ENCODE measurements around the gene RANBP9. TPM values are rescaled to one million over a fixed set of nuclear protein-coding genes. Genes with fewer than 3 reads are reported as not detected.

Gene RANBP9
- total RNA-seq, 1 experiment from 2014 or later: 17.5 TPM

GRCh38 chr6:13680448-13680968, 31.1 kb downstream of the RANBP9 start:
- Histone ChIP-seq H3K9me2 (replicated peaks; ENCODE audit: insufficient read depth, low read length) (no peaks in the 10 kb centered on the region), H3K4me3 (ENCODE audit: low read length) (no peak overlapping the region), H3K27ac (ENCODE audit: low read length) (no peak overlapping the region), H3K9me3 (ENCODE audit: low read length) (no peaks in the 10 kb centered on the region), H2AFZ (ENCODE audit: low read length) (no peak overlapping the region), H3K4me2 (ENCODE audit: low read depth, low read length, poor library complexity, severe bottlenecking) (no peak overlapping the region), H3K79me2 (ENCODE audit: low read length) (peaks cover 52% of the 10 kb centered on the region), H3K36me3 (ENCODE audit: insufficient read depth, low read length) (no peaks in the 10 kb centered on the region), H3K9ac (ENCODE audit: low read length) (no peak overlapping the region), H3K27me3 (ENCODE audit: low read length) (no peaks in the 10 kb centered on the region), H4K20me1 (ENCODE audit: insufficient read depth, low read depth, low read length) (0 out of 2 replicates have a peak, but pooled peaks cover 7% of the 10 kb centered on the region), H3K4me1 (ENCODE audit: low read length) (0 out of 2 replicates have a peak, but pooled peaks cover 3% of the 10 kb centered on the region)
- DNase-seq: no peak

GRCh38 chr6:13679996-13680395, 31.6 kb downstream of the RANBP9 start:
- Histone ChIP-seq H3K27ac (ENCODE audit: low read length) (no peak overlapping the region), H2AFZ (ENCODE audit: low read length) (no peak overlapping the region), H3K9me2 (replicated peaks; ENCODE audit: insufficient read depth, low read length) (no peaks in the 10 kb centered on the region), H3K27me3 (ENCODE audit: low read length) (no peaks in the 10 kb centered on the region), H4K20me1 (ENCODE audit: insufficient read depth, low read depth, low read length) (peaks cover 11% of the 10 kb centered on the region), H3K9ac (ENCODE audit: low read length) (no peak overlapping the region), H3K4me1 (ENCODE audit: low read length) (0 out of 2 replicates have a peak, but pooled peaks cover 3% of the 10 kb centered on the region), H3K36me3 (ENCODE audit: insufficient read depth, low read length) (no peaks in the 10 kb centered on the region), H3K4me2 (ENCODE audit: low read depth, low read length, poor library complexity, severe bottlenecking) (no peak overlapping the region), H3K9me3 (ENCODE audit: low read length) (no peaks in the 10 kb centered on the region), H3K4me3 (ENCODE audit: low read length) (no peak overlapping the region), H3K79me2 (ENCODE audit: low read length) (peaks cover 54% of the 10 kb centered on the region)
- DNase-seq: no peak

- peaks cover 49% of the 10 kb centered on the region for H3K79me2 ChIP-seq (ENCODE audit: low read length)
- H3K4me1 ChIP-seq (ENCODE audit: low read length): 0 out of 2 replicates have a peak, but pooled peaks cover 3% of the 10 kb centered on the region
- H3K9ac ChIP-seq (ENCODE audit: low read length): no peak overlapping the region
- no peak overlapping the region for H3K4me2 ChIP-seq (ENCODE audit: low read depth, low read length, poor library complexity, severe bottlenecking)
- H2AFZ ChIP-seq (ENCODE audit: low read length): no peak overlapping the region
- no peak overlapping the region for H3K27ac ChIP-seq (ENCODE audit: low read length)
- no peak for DNase-seq
- no peak overlapping the region for H3K4me3 ChIP-seq (ENCODE audit: low read length)
- no peaks in the 10 kb centered on the region for H3K27me3 ChIP-seq (ENCODE audit: low read length)
- no peaks in the 10 kb centered on the region for H3K36me3 ChIP-seq (ENCODE audit: insufficient read depth, low read length)
- H3K9me3 ChIP-seq (ENCODE audit: low read length): no peaks in the 10 kb centered on the region
- H3K9me2 ChIP-seq (replicated peaks; ENCODE audit: insufficient read depth, low read length): no peaks in the 10 kb centered on the region
- peaks cover 17% of the 10 kb centered on the region for H4K20me1 ChIP-seq (ENCODE audit: insufficient read depth, low read depth, low read length)
Observed at GRCh38 chr6:13678255-13678983, 33.2 kb downstream of the RANBP9 start.

- no peaks in the 10 kb centered on the region for H3K27me3 ChIP-seq (ENCODE audit: low read length)
- no peaks in the 10 kb centered on the region for H3K9me2 ChIP-seq (replicated peaks; ENCODE audit: insufficient read depth, low read length)
- DNase-seq: no peak
- H3K4me2 ChIP-seq (ENCODE audit: low read depth, low read length, poor library complexity, severe bottlenecking): no peak overlapping the region
- H3K9me3 ChIP-seq (ENCODE audit: low read length): no peaks in the 10 kb centered on the region
- no peaks in the 10 kb centered on the region for H3K36me3 ChIP-seq (ENCODE audit: insufficient read depth, low read length)
- no peak overlapping the region for H2AFZ ChIP-seq (ENCODE audit: low read length)
- no peak overlapping the region for H3K9ac ChIP-seq (ENCODE audit: low read length)
- H4K20me1 ChIP-seq (ENCODE audit: insufficient read depth, low read depth, low read length): peaks cover 17% of the 10 kb centered on the region
- peaks cover 49% of the 10 kb centered on the region for H3K79me2 ChIP-seq (ENCODE audit: low read length)
- 0 out of 2 replicates have a peak, but pooled peaks cover 1% of the 10 kb centered on the region for H3K4me1 ChIP-seq (ENCODE audit: low read length)
- no peak overlapping the region for H3K27ac ChIP-seq (ENCODE audit: low read length)
- no peak overlapping the region for H3K4me3 ChIP-seq (ENCODE audit: low read length)
Observed at GRCh38 chr6:13677878-13678254, 33.8 kb downstream of the RANBP9 start.

GRCh38 chr6:13676551-13677156, 35.0 kb downstream of the RANBP9 start:
- no peak for DNase-seq
- H3K79me2 ChIP-seq (ENCODE audit: low read length): peaks cover 52% of the 10 kb centered on the region
- no peak overlapping the region for H3K4me3 ChIP-seq (ENCODE audit: low read length)
- H3K9me2 ChIP-seq (replicated peaks; ENCODE audit: insufficient read depth, low read length): no peaks in the 10 kb centered on the region
- H3K27ac ChIP-seq (ENCODE audit: low read length): no peak overlapping the region
- no peaks in the 10 kb centered on the region for H3K4me1 ChIP-seq (ENCODE audit: low read length)
- no peak overlapping the region for H3K4me2 ChIP-seq (ENCODE audit: low read depth, low read length, poor library complexity, severe bottlenecking)
- H4K20me1 ChIP-seq (ENCODE audit: insufficient read depth, low read depth, low read length): peaks cover 23% of the 10 kb centered on the region
- no peaks in the 10 kb centered on the region for H3K27me3 ChIP-seq (ENCODE audit: low read length)
- H3K9ac ChIP-seq (ENCODE audit: low read length): no peak overlapping the region
- H3K9me3 ChIP-seq (ENCODE audit: low read length): no peaks in the 10 kb centered on the region
- no peak overlapping the region for H2AFZ ChIP-seq (ENCODE audit: low read length)
- no peaks in the 10 kb centered on the region for H3K36me3 ChIP-seq (ENCODE audit: insufficient read depth, low read length)

- no peaks in the 10 kb centered on the region for H3K9me3 ChIP-seq (ENCODE audit: low read length)
- H3K4me1 ChIP-seq (ENCODE audit: low read length): no peaks in the 10 kb centered on the region
- peaks cover 23% of the 10 kb centered on the region for H4K20me1 ChIP-seq (ENCODE audit: insufficient read depth, low read depth, low read length)
- no peak overlapping the region for H3K4me2 ChIP-seq (ENCODE audit: low read depth, low read length, poor library complexity, severe bottlenecking)
- DNase-seq: no peak
- no peak overlapping the region for H2AFZ ChIP-seq (ENCODE audit: low read length)
- H3K27ac ChIP-seq (ENCODE audit: low read length): no peak overlapping the region
- H3K4me3 ChIP-seq (ENCODE audit: low read length): no peak overlapping the region
- peaks cover 51% of the 10 kb centered on the region for H3K79me2 ChIP-seq (ENCODE audit: low read length)
- H3K9ac ChIP-seq (ENCODE audit: low read length): no peak overlapping the region
- H3K9me2 ChIP-seq (replicated peaks; ENCODE audit: insufficient read depth, low read length): no peaks in the 10 kb centered on the region
- no peaks in the 10 kb centered on the region for H3K27me3 ChIP-seq (ENCODE audit: low read length)
- no peaks in the 10 kb centered on the region for H3K36me3 ChIP-seq (ENCODE audit: insufficient read depth, low read length)
Observed at GRCh38 chr6:13674533-13675190, 37.0 kb downstream of the RANBP9 start.

- Histone ChIP-seq H3K27me3 (ENCODE audit: low read length) (no peaks in the 10 kb centered on the region), H3K9ac (ENCODE audit: low read length) (no peak overlapping the region), H3K4me3 (ENCODE audit: low read length) (no peak overlapping the region), H3K27ac (ENCODE audit: low read length) (no peak overlapping the region), H3K4me1 (ENCODE audit: low read length) (no peaks in the 10 kb centered on the region), H2AFZ (ENCODE audit: low read length) (no peak overlapping the region), H3K79me2 (ENCODE audit: low read length) (peaks cover 49% of the 10 kb centered on the region), H4K20me1 (ENCODE audit: insufficient read depth, low read depth, low read length) (peaks cover 29% of the 10 kb centered on the region), H3K36me3 (ENCODE audit: insufficient read depth, low read length) (no peaks in the 10 kb centered on the region), H3K9me2 (replicated peaks; ENCODE audit: insufficient read depth, low read length) (no peaks in the 10 kb centered on the region), H3K4me2 (ENCODE audit: low read depth, low read length, poor library complexity, severe bottlenecking) (no peak overlapping the region), H3K9me3 (ENCODE audit: low read length) (no peaks in the 10 kb centered on the region)
- DNase-seq: no peak
Observed at GRCh38 chr6:13673825-13674444, 37.7 kb downstream of the RANBP9 start.

- no peaks in the 10 kb centered on the region for H3K27me3 ChIP-seq (ENCODE audit: low read length)
- no peak overlapping the region for H3K9ac ChIP-seq (ENCODE audit: low read length)
- H2AFZ ChIP-seq (ENCODE audit: low read length): no peak overlapping the region
- H3K36me3 ChIP-seq (ENCODE audit: insufficient read depth, low read length): no peaks in the 10 kb centered on the region
- no peak overlapping the region for H3K4me2 ChIP-seq (ENCODE audit: low read depth, low read length, poor library complexity, severe bottlenecking)
- H4K20me1 ChIP-seq (ENCODE audit: insufficient read depth, low read depth, low read length): peaks cover 34% of the 10 kb centered on the region
- no peak for DNase-seq
- peaks cover 53% of the 10 kb centered on the region for H3K79me2 ChIP-seq (ENCODE audit: low read length)
- H3K4me1 ChIP-seq (ENCODE audit: low read length): no peaks in the 10 kb centered on the region
- no peaks in the 10 kb centered on the region for H3K9me2 ChIP-seq (replicated peaks; ENCODE audit: insufficient read depth, low read length)
- H3K9me3 ChIP-seq (ENCODE audit: low read length): no peaks in the 10 kb centered on the region
- no peak overlapping the region for H3K4me3 ChIP-seq (ENCODE audit: low read length)
- H3K27ac ChIP-seq (ENCODE audit: low read length): no peak overlapping the region
Observed at GRCh38 chr6:13673368-13673767, 38.3 kb downstream of the RANBP9 start.

Measured in Karpas-422 (cell line).